GM12878 (cell line): ENCODE data around the gene HSFX2. TPM values are rescaled to one million over a fixed set of nuclear protein-coding genes. Genes with fewer than 3 reads are reported as not detected.
"Not testable (repeated sequence)": the region's sequence is repeated elsewhere in the genome, so short reads cannot be mapped to it uniquely, and the experiment has no call there.

ENCODE experiments used
- ATAC-seq: fragments of 200-7000 bp; cut with Tn5 transposase; 3 replicates; pipeline ENCODE4 v1.9.1; 2020; ENCODE audit warnings: mild to moderate bottlenecking, moderate library complexity
- BruUV-seq: library from RNA; stranded (reverse); fragments of 400-500 nt; replicated peaks from 2 replicates; lab custom pipeline; 2021; lab: Mats Ljungman, UMichigan
- CTCF ChIA-PET: fragments of 300-600 bp; sonication (Branson Sonifier 250); formaldehyde crosslinking; extraction: SDS; loops from one replicate; lab custom pipeline; 2021; ENCODE audit warnings: inconsistent platforms; lab: Yijun Ruan, JAX
- POLR2A ChIA-PET: fragments of 350-600 bp; formaldehyde crosslinking; extraction: SDS; loops from one replicate; lab custom pipeline; 2021; ENCODE audit warnings: inconsistent platforms; lab: Charles Lee
- RAD21 ChIA-PET: fragments of 300-600 bp; sonication (Branson Sonifier 250); formaldehyde crosslinking; loops from one replicate; lab custom pipeline; 2023; ENCODE audit warnings: antibody characterized with exemption; ENCODE audit not compliant: unreplicated experiment; lab: Charles Lee
- SMC1A ChIA-PET: fragments of 300-600 bp; sonication (Branson Sonifier 250); formaldehyde crosslinking; loops from one replicate; lab custom pipeline; 2023; ENCODE audit not compliant: unreplicated experiment, uncharacterized antibody; lab: Charles Lee
- DNase-seq: peaks from one replicate; pipeline ENCODE4 v3.0.0-alpha.2; 2011; ENCODE audit warnings: low read depth, low spot score
- FAIRE-seq: peaks from 3 replicates; lab custom pipeline; 2011; peaks lifted over from hg19 to GRCh38; lab: Jason Lieb, UNC
- H2AFZ ChIP-seq: 2 replicates; pipeline ENCODE4 v1.6.0; 2011; ENCODE audit warnings: low read depth, low read length, control low read depth; ENCODE audit not compliant: control insufficient read depth
- H3K27ac ChIP-seq: 2 replicates; pipeline ENCODE4 v1.5.1; 2011; ENCODE audit warnings: control low read depth; ENCODE audit not compliant: control insufficient read depth, insufficient read depth
- H3K27me3 ChIP-seq, 2 experiments: replicated peaks in 1 of 2; 2 replicates each; pipeline versions ENCODE4 v1.6.0 to v1.6.1; 2011; ENCODE audit warnings: low read length in 1 of 2; ENCODE audit not compliant: control insufficient read depth in 2 of 2, insufficient read depth in 2 of 2
- H3K36me3 ChIP-seq, 2 experiments: 2 replicates each; pipeline ENCODE4 v1.5.1; 2011; ENCODE audit warnings: low read length in 1 of 2; ENCODE audit not compliant: control insufficient read depth in 2 of 2, insufficient read depth in 2 of 2
- H3K4me1 ChIP-seq: 2 replicates; pipeline ENCODE4 v1.6.1; 2011; ENCODE audit warnings: mild to moderate bottlenecking, low read length, moderate library complexity, mixed read lengths; ENCODE audit not compliant: control insufficient read depth, insufficient read depth
- H3K4me2 ChIP-seq: 2 replicates; pipeline ENCODE4 v1.6.0; 2011; ENCODE audit warnings: control low read depth; ENCODE audit not compliant: control insufficient read depth, insufficient read depth
- H3K4me3 ChIP-seq: fragments of 200-600 bp; sonication (generic); 2 replicates; pipeline ENCODE4 v1.5.1; 2016
- H3K79me2 ChIP-seq: 2 replicates; pipeline ENCODE4 v1.6.0; 2011; ENCODE audit warnings: low read length; ENCODE audit not compliant: control insufficient read depth, insufficient read depth
- H3K9ac ChIP-seq: 2 replicates; pipeline ENCODE4 v1.8.0; 2011; ENCODE audit warnings: low read length, control low read depth, mixed read lengths; ENCODE audit not compliant: control insufficient read depth, insufficient read depth
- H3K9me3 ChIP-seq: replicated peaks from 3 replicates; pipeline ENCODE4 v1.5.1; 2011; ENCODE audit warnings: mild to moderate bottlenecking, low read length; ENCODE audit not compliant: control insufficient read depth, insufficient read depth
- H4K20me1 ChIP-seq: 2 replicates; pipeline ENCODE4 v1.6.0; 2011; ENCODE audit not compliant: control insufficient read depth, insufficient read depth
- WGBS: methylation state at CpG from one replicate; pipeline ENCODE4 v1.1.6; 2016; ENCODE audit warnings: low lambda C conversion rate; ENCODE audit not compliant: insufficient replicate concordance, insufficient coverage; ENCODE audit errors: missing lambda C conversion rate; 5-methylcytosine and 5-hydroxymethylcytosine counted together
- in situ Hi-C: fragments of 300-500 bp; cut with MboI; formaldehyde crosslinking; loops from 9 replicates; pipeline ENCODE4 v1.14.3; 2018; ENCODE audit warnings: mixed read lengths
- intact Hi-C: fragments of 100-400 bp; cut with micrococcal nuclease; formaldehyde crosslinking; loops from one replicate; pipeline ENCODE4 v1.14.2; 2022; ENCODE audit not compliant: unreplicated experiment
- polyA plus RNA-seq, 11 experiments: library from polyadenylated mRNA; depleted of rRNA in 4 of 11; unstranded in 6 of 11; stranded (reverse) in 5 of 11; fragments of >200 nt; fragmentation: Nextera tagmentation in 4 of 11; fragmentation: Illumina TruSeq in 1 of 11; extraction: Ambion mirVana in 4 of 11; extraction: Trizol in 1 of 11; gene quantifications; 1 replicate in 1 of 11; 2 replicates in 10 of 11; pipeline versions ENCODE4 v1.2.1 to v1.2.3, GENCODE V29; 2011 to 2016; ENCODE audit warnings: inconsistent platforms in 2 of 11, missing spikeins in 2 of 11, low read depth in 1 of 11
- total RNA-seq, 4 experiments: library from RNA; depleted of rRNA in 3 of 4; stranded (reverse); fragments of >200 nt in 3 of 4; fragmentation: Illumina TruSeq in 1 of 4; extraction: Trizol in 1 of 4; gene quantifications; 2 replicates each; pipeline versions ENCODE4 v1.2.1 to v1.2.3, GENCODE V29; 2013 to 2021

The HSFX2 gene
- total and polyA plus RNA-seq, 10 of the 15 experiments (the other 5 are each of a cell fraction or from before 2014, with no cell fraction given): 0.07 to 0.18 (median 0.14) TPM; not detected in 7

- H2AFZ ChIP-seq, intact Hi-C loops, H3K4me1 ChIP-seq, POLR2A ChIA-PET, SMC1A ChIA-PET, H3K4me2 ChIP-seq, in situ Hi-C loops, CTCF ChIA-PET, FAIRE-seq, H3K9me3 ChIP-seq, H3K27me3 ChIP-seq, DNase-seq, ATAC-seq, H3K9ac ChIP-seq, BruUV-seq, H3K36me3 ChIP-seq, H4K20me1 ChIP-seq, H3K79me2 ChIP-seq, H3K27ac ChIP-seq, H3K4me3 ChIP-seq, RAD21 ChIA-PET: not testable (repeated sequence)
- WGBS: 67% methylated on average over 3 of the region's 17 CpGs
Observed at GRCh38 chrX:149585631-149586030, 9.5 kb downstream of the HSFX2 start.

GRCh38 chrX:149573456-149573855 is 21.7 kb downstream of the HSFX2 start:
- DNase-seq, CTCF ChIA-PET, POLR2A ChIA-PET, H3K36me3 ChIP-seq, H4K20me1 ChIP-seq, H3K79me2 ChIP-seq, H3K9me3 ChIP-seq, H3K4me2 ChIP-seq, H3K9ac ChIP-seq, in situ Hi-C loops, H3K27me3 ChIP-seq, RAD21 ChIA-PET, H3K27ac ChIP-seq, H3K4me3 ChIP-seq, BruUV-seq, H2AFZ ChIP-seq, SMC1A ChIA-PET, H3K4me1 ChIP-seq, intact Hi-C loops: not testable (repeated sequence)
- ATAC-seq (peak; percentile 100), FAIRE-seq (peak; percentile 13)
- no CpG with 5 or more reads among the region's 1 CpG for WGBS
